Measurements from ENCODE around the gene CACNA2D1. TPM values are rescaled to one million over a fixed set of nuclear protein-coding genes. Genes with fewer than 3 reads are reported as not detected.

Gene CACNA2D1
- total RNA-seq, 1 experiment from 2014 or later: 9.8 TPM

DNA sequence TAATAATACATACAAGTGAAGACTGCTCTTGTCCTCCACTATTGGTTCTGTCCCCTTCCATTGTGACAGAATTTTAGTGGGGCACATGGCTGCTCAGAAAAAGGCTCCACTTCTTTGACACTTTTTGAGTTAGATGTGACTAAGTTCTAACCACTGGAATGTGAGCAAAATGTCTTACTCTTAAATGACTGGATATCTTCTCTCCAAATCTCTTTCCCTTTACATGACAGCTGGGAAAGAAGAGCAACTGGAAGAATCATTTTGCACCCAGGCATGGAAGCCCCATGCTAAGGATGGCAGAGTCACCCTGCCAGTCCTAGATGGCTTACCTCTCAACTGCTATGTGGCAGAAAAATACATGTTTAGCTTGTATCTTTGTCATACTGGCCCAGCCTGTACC is 97.7 kb downstream of the CACNA2D1 start:
- intact Hi-C loops (cut with micrococcal nuclease; ENCODE audit: unreplicated experiment) (no loop called here), in situ Hi-C loops (cut with HindIII; ENCODE audit: low pct_unique_long_range_greater_than_20kb, low sequenced_read_pairs) (no loop called here)
- Histone ChIP-seq H3K4me1 (ENCODE audit: control insufficient read depth, insufficient read depth, low read length) (no peaks in the 10 kb centered on the region; the same call in 1 of the 2 replicates), H3K27ac (ENCODE audit: low read length) (no peak overlapping the region), H3K9me3 (ENCODE audit: control insufficient read depth, insufficient read depth, low read depth, low read length) (no peaks in the 10 kb centered on the region), H3K27me3 (ENCODE audit: control insufficient read depth, insufficient read depth, low read length) (no peaks in the 10 kb centered on the region), H3K4me3 (ENCODE audit: low read depth in 2 of 2, low read length in 2 of 2) (no peak overlapping the region), H3K36me3 (ENCODE audit: control insufficient read depth, insufficient read depth, low read length) (no peaks in the 10 kb centered on the region)
- no peak for DNase-seq (ENCODE audit: low read depth, low spot score)
- POLR2A ChIA-PET: no interaction called here
- CTCF ChIA-PET: no interaction called here
- no TSS peak for BruUV-seq (replicated peaks)
- no peak for ATAC-seq
- TF ChIP-seq POLR2AphosphoS5 (IDR thresholded peaks at IDR 0.05; ENCODE audit: low read depth, low read length): no peak
- no peak for TF ChIP-seq SIN3A (IDR thresholded peaks at IDR 0.05; ENCODE audit: borderline replicate concordance, insufficient read depth, low read depth, low read length)
- TF ChIP-seq, protein P1, sequence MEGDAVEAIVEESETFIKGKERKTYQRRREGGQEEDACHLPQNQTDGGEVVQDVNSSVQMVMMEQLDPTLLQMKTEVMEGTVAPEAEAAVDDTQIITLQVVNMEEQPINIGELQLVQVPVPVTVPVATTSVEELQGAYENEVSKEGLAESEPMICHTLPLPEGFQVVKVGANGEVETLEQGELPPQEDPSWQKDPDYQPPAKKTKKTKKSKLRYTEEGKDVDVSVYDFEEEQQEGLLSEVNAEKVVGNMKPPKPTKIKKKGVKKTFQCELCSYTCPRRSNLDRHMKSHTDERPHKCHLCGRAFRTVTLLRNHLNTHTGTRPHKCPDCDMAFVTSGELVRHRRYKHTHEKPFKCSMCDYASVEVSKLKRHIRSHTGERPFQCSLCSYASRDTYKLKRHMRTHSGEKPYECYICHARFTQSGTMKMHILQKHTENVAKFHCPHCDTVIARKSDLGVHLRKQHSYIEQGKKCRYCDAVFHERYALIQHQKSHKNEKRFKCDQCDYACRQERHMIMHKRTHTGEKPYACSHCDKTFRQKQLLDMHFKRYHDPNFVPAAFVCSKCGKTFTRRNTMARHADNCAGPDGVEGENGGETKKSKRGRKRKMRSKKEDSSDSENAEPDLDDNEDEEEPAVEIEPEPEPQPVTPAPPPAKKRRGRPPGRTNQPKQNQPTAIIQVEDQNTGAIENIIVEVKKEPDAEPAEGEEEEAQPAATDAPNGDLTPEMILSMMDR (IDR thresholded peaks at IDR 0.05): no peak
- TF ChIP-seq, protein P2, sequence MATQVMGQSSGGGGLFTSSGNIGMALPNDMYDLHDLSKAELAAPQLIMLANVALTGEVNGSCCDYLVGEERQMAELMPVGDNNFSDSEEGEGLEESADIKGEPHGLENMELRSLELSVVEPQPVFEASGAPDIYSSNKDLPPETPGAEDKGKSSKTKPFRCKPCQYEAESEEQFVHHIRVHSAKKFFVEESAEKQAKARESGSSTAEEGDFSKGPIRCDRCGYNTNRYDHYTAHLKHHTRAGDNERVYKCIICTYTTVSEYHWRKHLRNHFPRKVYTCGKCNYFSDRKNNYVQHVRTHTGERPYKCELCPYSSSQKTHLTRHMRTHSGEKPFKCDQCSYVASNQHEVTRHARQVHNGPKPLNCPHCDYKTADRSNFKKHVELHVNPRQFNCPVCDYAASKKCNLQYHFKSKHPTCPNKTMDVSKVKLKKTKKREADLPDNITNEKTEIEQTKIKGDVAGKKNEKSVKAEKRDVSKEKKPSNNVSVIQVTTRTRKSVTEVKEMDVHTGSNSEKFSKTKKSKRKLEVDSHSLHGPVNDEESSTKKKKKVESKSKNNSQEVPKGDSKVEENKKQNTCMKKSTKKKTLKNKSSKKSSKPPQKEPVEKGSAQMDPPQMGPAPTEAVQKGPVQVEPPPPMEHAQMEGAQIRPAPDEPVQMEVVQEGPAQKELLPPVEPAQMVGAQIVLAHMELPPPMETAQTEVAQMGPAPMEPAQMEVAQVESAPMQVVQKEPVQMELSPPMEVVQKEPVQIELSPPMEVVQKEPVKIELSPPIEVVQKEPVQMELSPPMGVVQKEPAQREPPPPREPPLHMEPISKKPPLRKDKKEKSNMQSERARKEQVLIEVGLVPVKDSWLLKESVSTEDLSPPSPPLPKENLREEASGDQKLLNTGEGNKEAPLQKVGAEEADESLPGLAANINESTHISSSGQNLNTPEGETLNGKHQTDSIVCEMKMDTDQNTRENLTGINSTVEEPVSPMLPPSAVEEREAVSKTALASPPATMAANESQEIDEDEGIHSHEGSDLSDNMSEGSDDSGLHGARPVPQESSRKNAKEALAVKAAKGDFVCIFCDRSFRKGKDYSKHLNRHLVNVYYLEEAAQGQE (IDR thresholded peaks at IDR 0.05; ENCODE audit: insufficient read depth in 1 of 2, low read depth in 2 of 2, low read length in 1 of 2): no peak
- no peak for TF ChIP-seq TCF7L2 (IDR thresholded peaks at IDR 0.05; ENCODE audit: low read depth, low read length)

DNA sequence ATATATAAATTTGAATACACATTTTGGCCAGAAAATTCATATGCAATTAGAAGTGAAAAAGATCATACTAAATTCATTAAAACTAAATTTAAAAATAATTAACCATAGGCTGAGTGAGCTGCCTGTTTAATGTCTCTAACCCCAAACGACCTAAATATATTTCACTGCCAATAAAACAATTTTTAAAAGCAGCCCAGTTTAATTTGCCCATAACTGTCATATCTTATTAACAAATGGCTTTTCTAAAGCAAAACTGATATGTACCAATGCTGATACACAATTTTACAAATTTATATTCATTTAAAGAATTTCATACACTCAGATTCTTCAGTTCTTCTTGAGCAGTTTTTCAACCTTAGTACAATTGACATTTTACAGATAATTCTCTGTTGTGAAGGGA is 99.9 kb downstream of the CACNA2D1 start:
- POLR2A ChIA-PET: no interaction called here
- H3K27me3 ChIP-seq (ENCODE audit: control insufficient read depth, insufficient read depth, low read length): no peaks in the 10 kb centered on the region
- CTCF ChIA-PET: no interaction called here
- DNase-seq (ENCODE audit: low read depth, low spot score) (no peak), ATAC-seq (no peak)
- intact Hi-C loops (cut with micrococcal nuclease; ENCODE audit: unreplicated experiment): no loop called here
- TF ChIP-seq POLR2AphosphoS5 (IDR thresholded peaks at IDR 0.05; ENCODE audit: low read depth, low read length) (no peak), SIN3A (IDR thresholded peaks at IDR 0.05; ENCODE audit: borderline replicate concordance, insufficient read depth, low read depth, low read length) (no peak), TCF7L2 (IDR thresholded peaks at IDR 0.05; ENCODE audit: low read depth, low read length) (no peak)
- TF ChIP-seq, protein P1 (IDR thresholded peaks at IDR 0.05): no peak
- TF ChIP-seq, protein P2 (IDR thresholded peaks at IDR 0.05; ENCODE audit: insufficient read depth in 1 of 2, low read depth in 2 of 2, low read length in 1 of 2): no peak
- no peaks in the 10 kb centered on the region for H3K9me3 ChIP-seq (ENCODE audit: control insufficient read depth, insufficient read depth, low read depth, low read length)
- no peaks in the 10 kb centered on the region for H3K4me1 ChIP-seq (ENCODE audit: control insufficient read depth, insufficient read depth, low read length)
- H3K36me3 ChIP-seq (ENCODE audit: control insufficient read depth, insufficient read depth, low read length): no peaks in the 10 kb centered on the region; the same call in 1 of the 2 replicates
- no peak overlapping the region for H3K27ac ChIP-seq (ENCODE audit: low read length)
- no TSS peak for BruUV-seq (replicated peaks)
- no peak overlapping the region for H3K4me3 ChIP-seq (ENCODE audit: low read depth in 2 of 2, low read length in 2 of 2)
- in situ Hi-C loops (cut with HindIII; ENCODE audit: low pct_unique_long_range_greater_than_20kb, low sequenced_read_pairs): no loop called here
